Calu3 (cell line): ENCODE measurements around the gene PGAP6. TPM values are rescaled to one million over a fixed set of nuclear protein-coding genes. Genes with fewer than 3 reads are reported as not detected.
A peak's percentile ranks its signal among the peaks of the same experiment; 100 is the strongest.

Experiments used
- BruUV-seq: library from RNA; stranded (reverse); fragments of 400-500 nt; replicated peaks from 2 replicates; lab custom pipeline; 2021; lab: Mats Ljungman, UMichigan
- CTCF ChIA-PET: fragments of 300-600 bp; sonication (Branson Sonifier 250); formaldehyde crosslinking; loops from one replicate; lab custom pipeline; 2022; ENCODE audit warnings: antibody characterized with exemption; lab: Charles Lee
- DNase-seq: peaks from one replicate; pipeline ENCODE4 v3.0.0; 2022
- H3K27ac Mint-ChIP-seq: one replicate; pipeline ENCODE4 v1.8.0; 2022; ENCODE audit warnings: mixed read lengths; ENCODE audit not compliant: unreplicated experiment
- H3K27me3 Mint-ChIP-seq: one replicate; pipeline ENCODE4 v1.8.0; 2022; ENCODE audit warnings: mixed read lengths; ENCODE audit not compliant: unreplicated experiment
- H3K36me3 Mint-ChIP-seq: one replicate; pipeline ENCODE4 v1.8.0; 2022; ENCODE audit warnings: mild to moderate bottlenecking, moderate library complexity, mixed read lengths; ENCODE audit not compliant: insufficient read depth, unreplicated experiment
- H3K4me1 Mint-ChIP-seq: one replicate; pipeline ENCODE4 v1.8.0; 2022; ENCODE audit warnings: mild to moderate bottlenecking, low read depth, mixed read lengths; ENCODE audit not compliant: unreplicated experiment
- H3K4me3 Mint-ChIP-seq: one replicate; pipeline ENCODE4 v1.8.0; 2022; ENCODE audit warnings: mild to moderate bottlenecking, low read depth, moderate library complexity, mixed read lengths; ENCODE audit not compliant: unreplicated experiment
- H3K9me3 Mint-ChIP-seq: one replicate; pipeline ENCODE4 v1.8.0; 2022; ENCODE audit warnings: low read depth, mixed read lengths; ENCODE audit not compliant: unreplicated experiment
- CTCF ChIP-seq: fragments of 200-600 bp; IDR thresholded peaks from one replicate; pipeline ENCODE4 v1.8.0; 2022; ENCODE audit warnings: antibody characterized with exemption; ENCODE audit not compliant: unreplicated experiment
- intact Hi-C: fragments of 100-400 bp; cut with micrococcal nuclease; formaldehyde crosslinking; loops from one replicate; pipeline ENCODE4 v1.10.0; 2022; ENCODE audit not compliant: unreplicated experiment
- total RNA-seq: library from RNA; stranded (reverse); gene quantifications from 2 replicates; pipeline ENCODE4 v1.2.3, GENCODE V29; 2022

PGAP6 gene
- total RNA-seq, 1 experiment from 2014 or later, result 70.0 TPM

- no peak for TF ChIP-seq CTCF
- no peak for DNase-seq
- peaks cover 18% of the 10 kb centered on the region for H3K27me3 Mint-ChIP-seq
- no peaks in the 10 kb centered on the region for H3K9me3 Mint-ChIP-seq
- no peak overlapping the region for H3K4me3 Mint-ChIP-seq
- CTCF ChIA-PET, result no interaction called here
- H3K27ac Mint-ChIP-seq, result no peak overlapping the region
- BruUV-seq, result no TSS peak
- intact Hi-C loops, result no loop called here
- H3K4me1 Mint-ChIP-seq, result no peaks in the 10 kb centered on the region
- H3K36me3 Mint-ChIP-seq, result peaks cover 14% of the 10 kb centered on the region
Observed at GRCh38 chr16:359067-359763, 22.6 kb downstream of the PGAP6 start.

- no peak for TF ChIP-seq CTCF
- Mint-ChIP-seq H3K4me3 (no peak overlapping the region), H3K27ac (no peak overlapping the region), H3K9me3 (no peaks in the 10 kb centered on the region), H3K27me3 (no peaks in the 10 kb centered on the region), H3K4me1 (no peaks in the 10 kb centered on the region), H3K36me3 (peaks cover 10% of the 10 kb centered on the region)
- BruUV-seq, result no TSS peak
- intact Hi-C loops, result no loop called here
- CTCF ChIA-PET, result no interaction called here
- DNase-seq, result no peak
Observed at GRCh38 chr16:356741-357140, 25.0 kb downstream of the PGAP6 start.

- Mint-ChIP-seq H3K4me1 (peaks cover 9% of the 10 kb centered on the region), H3K4me3 (no peak overlapping the region), H3K27me3 (no peaks in the 10 kb centered on the region), H3K36me3 (peaks cover 27% of the 10 kb centered on the region), H3K27ac (no peak overlapping the region), H3K9me3 (no peaks in the 10 kb centered on the region)
- no peak for TF ChIP-seq CTCF
- CTCF ChIA-PET, result interaction anchor here (0.5 kb wide), 1 partner anchor 18 kb away, joined by 5 read pairs; no protein-coding TSS in a partner anchor
- intact Hi-C loops, result no loop called here
- BruUV-seq, result no TSS peak
- no peak for DNase-seq
Observed at GRCh38 chr16:354971-355461, 26.8 kb downstream of the PGAP6 start.

- peak overlapping the region; percentile 71 for H3K4me3 Mint-ChIP-seq
- no peaks in the 10 kb centered on the region for H3K9me3 Mint-ChIP-seq
- intact Hi-C loops, result no loop called here
- no peak for TF ChIP-seq CTCF
- no peak for DNase-seq
- CTCF ChIA-PET, result no interaction called here
- H3K27me3 Mint-ChIP-seq, result no peaks in the 10 kb centered on the region
- peaks cover 12% of the 10 kb centered on the region for H3K4me1 Mint-ChIP-seq
- no peak overlapping the region for H3K27ac Mint-ChIP-seq
- H3K36me3 Mint-ChIP-seq, result peaks cover 27% of the 10 kb centered on the region
- no TSS peak for BruUV-seq
Observed at GRCh38 chr16:354291-354881, 27.4 kb downstream of the PGAP6 start.
